Activated T-helper 1 cell treated with Interleukin-2 at 50 U/mL for 16 hours (primary cell): Measurements from ENCODE around the gene KCNS1.

Experiments used
- DNase-seq: peaks from one replicate; pipeline ENCODE4 v3.0.0-alpha.2; 2020; ENCODE audit warnings: low read depth

The KCNS1 gene

DNA sequence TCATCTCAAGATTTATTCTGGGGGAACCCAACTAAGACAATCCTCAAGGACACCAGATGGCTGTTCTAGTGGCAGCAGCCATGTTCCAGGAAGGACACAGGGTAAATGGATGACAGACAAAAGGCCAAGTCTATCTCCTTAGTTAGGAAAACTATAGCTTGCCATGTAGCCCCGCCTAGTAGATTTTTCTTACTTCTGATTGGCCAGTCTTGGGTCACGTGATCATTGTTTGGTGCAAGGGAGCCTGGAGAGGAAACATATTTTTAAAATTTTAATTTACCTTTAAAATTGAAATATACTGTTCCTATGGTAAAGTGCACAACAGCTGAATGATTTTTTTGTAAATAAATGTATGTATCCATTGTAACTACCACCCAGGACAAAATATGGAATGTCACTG is 4.4 kb upstream of the KCNS1 start:
- no peak for DNase-seq

DNA sequence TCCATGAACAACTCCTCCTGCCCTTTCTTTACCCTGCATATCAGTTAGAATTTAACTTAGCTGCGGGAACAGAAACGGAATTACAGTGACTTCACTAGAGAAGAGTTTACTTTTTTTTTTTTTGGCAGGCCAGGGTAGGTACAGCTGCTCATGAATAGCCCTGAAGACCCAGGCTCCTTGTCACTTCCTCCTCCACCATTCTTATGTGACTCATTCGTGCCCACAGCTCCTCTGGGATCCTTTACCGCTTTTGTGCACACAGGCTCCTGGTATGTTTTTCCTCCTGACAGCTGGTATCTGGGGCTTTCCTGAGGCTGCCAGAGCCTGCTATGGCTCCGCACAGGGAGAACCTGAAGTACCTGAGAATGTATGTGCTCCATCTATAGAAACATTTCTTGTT is 3.9 kb upstream of the KCNS1 start:
- DNase-seq: no peak

DNA sequence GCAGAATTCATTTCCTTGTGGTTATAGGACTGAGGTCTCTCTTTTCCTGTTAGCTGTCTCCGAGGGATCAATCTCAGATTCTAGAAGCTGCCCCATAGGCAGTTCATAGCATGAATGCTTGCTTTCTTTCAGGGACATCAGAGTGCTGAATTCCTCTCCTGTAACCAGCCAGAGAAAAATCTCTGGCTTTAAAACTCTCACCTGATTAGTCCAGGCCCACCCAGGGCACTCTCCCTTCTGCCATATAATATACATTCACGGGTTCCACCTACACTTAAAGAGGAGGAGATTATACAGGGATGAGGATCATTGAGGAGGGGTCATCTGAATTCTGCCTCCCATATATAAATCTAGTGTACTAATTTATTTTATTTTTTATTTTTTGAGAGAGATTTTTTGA is 2.1 kb upstream of the KCNS1 start:
- no peak for DNase-seq

DNA sequence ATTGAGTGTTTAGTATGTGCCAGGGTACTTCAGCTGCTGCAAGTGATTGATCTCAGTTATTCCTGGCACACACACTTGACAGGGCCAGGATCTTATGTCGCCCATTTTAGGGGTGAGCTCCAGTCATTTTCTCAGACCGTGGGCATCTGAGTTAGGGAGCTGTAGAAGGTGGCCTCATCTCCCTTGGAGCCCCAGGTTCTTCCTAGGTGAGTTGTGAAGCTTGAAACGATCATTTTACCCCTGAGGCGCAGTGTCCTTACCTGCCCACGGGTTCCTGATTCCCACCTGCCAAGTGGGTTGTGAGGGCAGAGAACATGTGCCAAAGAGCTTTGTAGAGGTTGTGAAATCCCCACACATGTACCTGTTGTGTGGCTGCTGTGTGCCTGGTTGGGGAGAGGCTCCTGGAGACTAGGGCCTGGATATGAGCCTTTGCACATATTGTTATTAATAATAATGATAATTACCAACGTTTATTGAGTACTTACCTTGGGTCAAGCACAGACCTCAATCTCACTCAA is 465 bp upstream of the KCNS1 start:
- no peak for DNase-seq

DNA sequence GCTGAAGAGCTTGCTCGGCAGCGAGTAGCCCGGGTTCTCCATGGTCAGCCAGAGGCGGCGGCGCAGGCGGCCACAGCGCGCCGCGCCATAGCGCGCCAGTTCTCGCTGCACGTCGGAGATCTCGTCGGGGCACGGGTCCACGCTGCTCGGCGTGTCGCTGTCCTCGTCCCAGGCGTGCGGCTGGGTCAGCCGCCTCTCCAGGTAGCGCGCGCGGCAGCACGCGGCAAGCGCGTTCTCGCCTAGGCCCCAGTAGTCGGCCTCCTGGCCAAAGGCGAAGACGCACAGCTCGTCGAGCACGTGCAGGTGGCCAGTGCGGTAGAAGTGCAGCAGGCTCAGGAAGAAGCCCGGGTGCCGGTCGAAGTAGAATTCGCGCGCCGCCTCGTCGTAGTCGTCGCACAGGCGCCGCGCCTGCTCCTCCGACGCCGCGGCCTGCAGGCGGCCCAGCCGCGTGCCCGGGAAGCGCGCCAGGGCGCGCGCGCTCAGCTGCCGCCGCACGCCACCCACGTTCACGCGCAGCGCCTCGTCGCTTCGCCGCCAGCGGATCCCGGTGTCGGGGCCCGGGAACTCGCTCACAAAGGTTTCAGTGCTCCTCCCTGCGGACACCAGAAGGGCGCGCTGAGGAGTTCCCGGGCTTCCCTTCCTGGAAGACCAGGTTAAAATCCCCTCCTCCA is 2.7 kb downstream of the KCNS1 start:
- no peak for DNase-seq

DNA sequence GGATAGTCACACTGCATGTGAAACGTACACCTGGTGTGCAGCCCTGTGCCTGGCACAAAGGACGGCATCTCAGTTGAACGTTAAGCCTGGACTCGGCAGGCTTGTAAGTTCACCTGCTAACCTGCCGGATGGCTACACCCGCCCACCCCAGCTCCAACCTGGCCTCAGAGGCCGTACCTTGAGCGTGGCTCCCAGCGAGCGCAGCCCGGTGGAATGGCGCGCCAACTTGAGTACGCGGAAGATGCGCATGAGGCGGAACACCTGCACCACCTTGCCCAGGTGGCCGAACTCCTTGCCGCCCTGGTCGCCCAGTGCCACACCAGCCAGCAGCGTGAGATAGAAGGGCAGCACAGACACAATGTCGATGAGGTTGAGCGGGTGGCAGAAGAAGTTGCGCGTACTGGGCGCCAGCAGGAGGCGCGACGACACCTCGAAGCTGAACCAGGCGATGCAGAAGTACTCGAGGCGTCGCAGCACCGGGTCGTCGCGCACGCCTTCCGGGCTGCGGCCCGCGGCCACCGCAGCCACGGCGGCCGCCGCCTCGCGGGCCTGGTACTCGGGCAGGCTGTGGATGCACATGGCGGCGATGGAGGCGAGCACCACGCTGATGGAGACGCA is 3.3 kb downstream of the KCNS1 start:
- DNase-seq: no peak

DNA sequence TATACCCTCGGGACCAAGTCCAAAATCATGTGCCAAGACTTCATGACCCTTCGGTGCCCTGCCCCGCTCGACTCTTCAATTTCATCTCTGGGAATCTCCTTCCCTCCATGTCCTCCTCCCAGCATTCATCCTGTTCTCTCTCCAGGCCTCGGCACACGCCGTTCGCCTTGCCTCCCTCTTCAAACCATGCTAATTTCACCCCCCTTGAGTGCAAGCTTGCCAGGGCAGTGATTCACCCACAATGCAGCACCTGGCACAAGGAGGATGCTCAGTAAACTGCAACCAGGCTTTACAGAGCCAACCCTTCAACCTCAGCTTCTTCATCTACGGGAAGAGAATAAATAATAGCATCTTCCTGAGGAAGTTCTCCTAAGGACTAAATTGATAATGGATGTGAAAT is 4.1 kb downstream of the KCNS1 start:
- no peak for DNase-seq

DNA sequence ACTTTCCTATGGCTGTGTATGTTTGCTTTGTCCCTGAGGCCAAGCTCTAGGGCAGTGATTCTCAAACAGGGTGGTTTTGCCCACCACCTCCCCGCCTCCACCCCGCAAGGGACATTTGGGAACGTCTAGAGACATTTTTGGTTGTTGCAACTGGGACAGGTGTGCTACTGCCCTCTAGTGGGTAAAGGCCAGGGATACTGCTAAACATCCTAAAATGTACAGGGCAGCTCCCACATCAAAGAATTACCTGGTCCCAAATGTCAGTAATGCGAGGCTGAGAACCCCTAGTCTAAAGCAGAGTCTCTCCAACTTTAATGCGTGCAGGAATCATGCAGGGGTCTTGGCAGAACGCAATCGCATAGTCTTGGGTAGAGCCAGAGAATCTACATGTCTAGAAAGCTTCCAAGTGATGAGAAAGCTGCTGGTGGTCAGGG is 5.1 kb downstream of the KCNS1 start:
- DNase-seq: no peak

DNA sequence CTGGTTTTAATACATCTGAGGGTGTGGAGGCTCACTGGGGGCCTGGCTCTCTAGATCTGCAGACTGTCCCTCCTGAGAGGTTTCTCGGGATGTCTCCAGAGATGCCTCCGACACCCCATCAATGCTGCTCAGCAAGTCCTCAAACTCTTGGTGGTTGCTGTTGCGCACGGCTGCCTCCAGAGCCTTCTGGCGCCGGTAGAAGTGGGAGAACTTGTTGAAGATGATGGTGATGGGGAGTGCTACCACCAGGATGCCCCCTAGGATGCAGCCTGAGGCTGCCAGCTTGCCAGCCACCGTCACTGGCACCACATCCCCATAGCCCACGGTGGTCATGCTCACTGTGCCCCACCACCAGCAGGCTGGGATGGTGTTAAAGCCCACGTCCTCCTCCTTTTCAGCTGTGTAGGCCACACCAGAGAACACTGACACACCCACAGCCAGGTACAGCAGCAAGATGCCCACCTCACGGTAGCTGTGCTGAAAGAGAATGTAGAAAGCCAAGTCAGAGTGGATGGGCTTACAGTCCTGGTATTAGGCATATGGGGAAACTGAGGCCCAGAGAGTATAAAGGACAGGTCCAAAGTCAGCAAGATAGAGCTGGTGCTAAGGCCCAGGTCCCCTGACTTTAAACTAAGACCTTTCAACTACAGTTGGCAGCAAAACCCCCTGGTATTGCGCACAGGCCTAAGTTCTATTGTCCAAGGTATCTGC is 5.9 kb downstream of the KCNS1 start:
- DNase-seq: no peak

DNA sequence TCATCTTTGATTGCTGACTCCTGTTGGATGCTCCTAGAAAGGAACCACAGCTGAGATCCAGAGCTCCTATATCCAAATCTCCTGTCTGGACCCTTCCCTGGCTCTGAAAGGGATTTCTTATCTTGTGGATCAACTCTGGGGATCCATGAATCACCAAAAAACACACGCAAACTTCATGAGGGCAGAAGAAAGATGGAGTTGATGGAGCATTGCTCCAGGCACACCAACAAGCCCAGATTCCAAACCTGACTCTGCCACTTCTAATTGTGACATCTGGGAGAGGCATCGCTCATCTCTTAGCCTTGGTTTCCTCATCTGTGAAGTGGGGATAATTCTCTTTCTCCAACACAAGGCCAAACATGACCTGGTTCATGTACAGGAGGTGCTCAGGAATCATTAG is 6.7 kb downstream of the KCNS1 start:
- DNase-seq: no peak

DNA sequence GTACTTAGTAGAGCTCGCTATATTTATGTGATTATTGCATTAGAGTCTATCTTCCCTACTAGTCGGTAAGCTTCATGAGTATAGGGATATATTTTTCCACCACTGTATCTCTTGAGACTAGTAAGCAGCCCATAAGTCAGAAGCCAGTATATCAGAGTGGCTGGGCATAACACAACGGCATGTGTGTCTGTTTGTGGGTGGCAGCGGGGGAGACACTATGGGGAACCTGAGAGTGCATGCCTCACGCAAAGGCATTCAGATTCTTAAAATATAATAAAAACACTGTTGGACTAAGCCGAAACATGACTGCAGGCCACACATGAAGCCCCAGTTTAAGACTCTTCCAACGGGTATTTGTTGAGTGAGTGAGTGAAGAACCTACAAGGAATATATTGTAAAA is 8.0 kb downstream of the KCNS1 start:
- no peak for DNase-seq

DNA sequence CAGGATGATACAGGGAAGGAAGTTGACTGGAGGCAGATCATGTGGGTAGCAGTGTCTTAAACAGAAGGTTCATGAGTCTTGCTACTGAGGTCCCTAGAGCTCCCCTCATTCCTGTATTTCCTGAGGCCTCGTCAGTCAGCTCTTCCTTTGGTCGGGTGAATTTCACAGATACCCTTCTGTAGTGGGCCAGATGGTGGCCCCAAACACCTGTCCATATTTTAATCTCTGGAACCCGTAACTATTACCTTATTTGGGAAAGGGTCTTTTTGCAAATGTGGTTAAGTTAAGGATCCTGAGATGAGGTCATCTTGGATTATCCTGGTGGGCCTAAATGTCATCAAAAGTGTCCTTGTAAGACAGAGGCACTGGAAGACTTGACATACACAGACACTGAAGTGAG is 9.6 kb downstream of the KCNS1 start:
- no peak for DNase-seq

DNA sequence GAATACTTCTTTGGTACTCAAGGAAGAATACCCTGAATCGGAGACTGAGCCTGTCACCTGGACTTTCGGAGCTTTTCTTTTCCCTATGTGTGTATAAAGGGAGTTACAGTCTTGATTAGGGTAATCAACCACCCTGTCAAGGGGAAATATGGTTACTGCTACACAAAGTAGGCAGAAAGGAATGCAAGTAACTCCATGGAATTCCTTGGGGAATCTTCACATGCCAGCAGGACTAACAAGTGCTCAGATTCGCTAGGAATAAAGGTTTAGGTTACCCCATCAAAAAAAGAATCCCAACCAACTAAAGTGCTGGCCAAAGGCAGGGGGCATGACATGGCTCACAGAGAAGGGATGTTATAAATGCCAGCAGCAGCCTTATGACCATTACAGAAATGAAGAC is 10.4 kb downstream of the KCNS1 start:
- no peak for DNase-seq

DNA sequence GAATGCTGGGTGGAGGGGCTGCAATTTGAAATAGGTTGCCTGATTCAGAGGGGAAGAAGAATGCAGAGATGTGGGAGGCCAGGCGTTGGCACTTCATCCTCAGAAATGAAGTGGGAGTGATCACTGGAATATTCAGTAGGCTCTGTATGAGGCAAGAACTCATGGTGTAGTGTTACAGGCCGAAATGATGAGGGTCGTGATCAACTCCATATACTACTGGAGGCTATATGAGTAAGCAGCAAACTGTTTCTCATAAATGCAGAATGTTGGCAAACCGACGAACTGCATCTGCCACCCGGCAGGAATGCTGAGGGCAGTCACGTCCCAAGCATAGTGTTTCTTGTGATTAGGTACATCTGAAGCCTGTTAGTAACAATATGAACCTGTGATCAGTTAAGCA is 12.7 kb downstream of the KCNS1 start:
- DNase-seq: no peak

DNA sequence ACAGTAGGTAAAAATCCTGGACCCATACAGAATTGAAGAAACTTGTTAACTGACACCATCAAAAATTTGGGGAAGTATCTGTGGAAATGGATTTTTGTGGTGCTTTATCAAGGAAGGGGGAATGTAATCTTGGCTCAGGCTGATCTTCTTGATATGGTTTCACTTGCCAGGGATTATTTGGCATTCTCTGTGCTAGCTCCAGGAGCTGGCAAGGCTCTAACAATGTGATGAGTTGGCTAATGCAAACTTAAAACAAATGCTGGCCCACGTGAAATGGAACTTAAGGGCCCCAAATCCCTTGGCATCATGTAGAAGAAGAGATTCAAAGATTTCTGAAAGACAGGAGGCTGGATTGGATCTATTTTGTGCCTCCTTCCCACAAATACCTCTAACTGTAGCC is 13.1 kb downstream of the KCNS1 start:
- DNase-seq: no peak

DNA sequence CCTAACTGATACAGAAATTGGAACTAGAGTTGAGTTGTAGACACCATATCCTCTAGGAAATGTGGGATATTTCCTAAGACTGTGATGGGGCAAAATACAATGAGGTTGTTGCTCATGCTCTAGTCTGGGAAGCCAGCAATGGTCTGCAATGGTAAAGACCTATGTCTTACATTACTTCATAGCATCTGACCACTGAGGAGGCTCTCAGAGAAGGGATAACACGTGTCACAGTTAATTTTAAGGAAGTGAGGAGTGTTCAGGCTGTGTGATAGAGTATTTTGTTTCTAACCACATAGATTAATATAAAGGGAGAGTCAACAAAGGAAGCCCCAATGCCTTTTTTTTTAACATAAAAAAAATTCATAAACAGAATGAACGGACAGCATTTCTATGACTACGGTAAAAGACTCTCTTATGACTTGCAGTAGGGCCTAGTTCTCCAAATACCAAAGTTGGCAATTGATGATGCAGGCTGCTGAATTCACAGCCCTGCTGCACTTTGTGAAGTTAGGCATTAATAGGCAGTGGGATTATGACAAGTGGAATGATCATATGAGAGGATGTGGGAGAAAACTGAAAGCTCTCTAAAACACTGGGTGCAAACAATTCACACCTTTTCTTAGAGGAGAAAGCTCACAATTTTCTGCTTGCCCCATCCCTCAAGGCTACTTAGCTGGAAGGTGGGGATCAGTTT is 13.7 kb downstream of the KCNS1 start:
- DNase-seq: no peak

DNA sequence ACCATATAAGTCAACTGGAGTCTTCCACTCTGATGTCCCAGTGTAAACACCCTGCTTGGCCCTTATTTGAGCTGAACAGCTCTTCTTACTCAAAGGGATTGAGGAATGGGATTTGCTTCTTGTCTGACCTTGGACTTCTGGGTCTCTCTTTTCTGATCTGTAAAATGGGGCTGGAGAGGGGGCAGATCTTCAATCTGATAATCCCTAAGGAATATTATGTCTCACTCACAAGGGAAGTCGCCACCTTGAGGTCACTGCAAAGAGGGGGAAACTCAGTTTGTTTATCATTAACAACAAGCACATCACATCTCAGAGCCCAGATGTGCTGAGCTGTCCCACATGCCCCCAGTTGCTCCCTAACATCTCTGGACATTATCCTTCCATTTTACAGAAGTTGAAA is 15.1 kb downstream of the KCNS1 start:
- DNase-seq: no peak

DNA sequence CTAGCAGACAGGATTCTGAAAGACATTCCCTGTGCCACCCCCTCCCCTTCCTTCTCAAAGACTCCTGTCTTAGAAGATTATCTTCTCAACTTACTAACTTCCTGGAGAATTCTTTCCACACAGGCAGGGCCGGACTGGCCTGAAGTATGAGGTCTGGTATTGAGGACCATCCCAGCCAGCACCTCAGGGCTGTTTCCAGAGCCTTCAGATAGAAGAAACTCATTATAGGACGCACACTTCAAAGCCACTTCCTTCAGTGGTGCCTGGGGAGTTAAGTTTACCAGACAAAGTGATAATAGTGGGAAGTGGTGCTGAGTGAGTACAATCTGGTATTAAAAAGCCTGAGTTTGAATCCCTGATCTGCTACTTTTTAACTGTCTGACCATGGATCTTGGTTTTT is 15.6 kb downstream of the KCNS1 start:
- no peak for DNase-seq

DNA sequence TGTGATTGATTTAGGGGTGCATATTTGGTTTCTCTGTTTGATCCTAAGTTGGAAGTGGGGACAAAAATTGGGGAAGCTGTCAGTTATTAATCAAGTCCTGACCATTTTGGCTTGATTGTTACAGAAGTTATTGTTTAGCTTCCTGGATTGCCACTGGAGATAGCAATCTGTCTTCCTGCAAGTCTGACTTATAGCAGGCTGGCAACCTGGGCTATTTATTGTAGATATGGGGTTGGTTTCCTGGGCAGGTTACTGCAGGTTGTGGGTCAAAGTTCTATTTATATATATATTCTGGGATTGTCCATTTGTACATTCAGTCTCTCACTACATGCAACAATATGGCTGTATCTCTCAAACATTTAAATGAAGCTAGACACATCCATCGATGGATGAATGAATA is 17.8 kb downstream of the KCNS1 start:
- no peak for DNase-seq

DNA sequence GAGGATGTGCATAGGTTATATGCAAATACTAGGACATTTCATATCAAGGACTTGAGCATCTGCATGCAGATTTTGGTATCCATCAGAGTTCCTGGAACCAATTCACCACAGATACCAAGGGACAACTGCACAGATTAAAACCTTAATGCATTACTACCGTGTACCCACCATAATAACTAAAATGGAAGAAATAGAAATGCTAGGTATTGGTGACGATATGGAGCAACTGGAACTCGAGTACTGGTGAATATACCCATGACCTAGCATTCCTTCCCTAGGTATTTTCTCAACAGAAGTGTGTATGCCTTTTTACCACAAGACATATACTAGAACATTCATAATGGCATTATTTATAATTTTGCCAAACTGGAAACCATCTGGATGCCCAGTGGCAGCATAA is 18.5 kb downstream of the KCNS1 start:
- no peak for DNase-seq

DNA sequence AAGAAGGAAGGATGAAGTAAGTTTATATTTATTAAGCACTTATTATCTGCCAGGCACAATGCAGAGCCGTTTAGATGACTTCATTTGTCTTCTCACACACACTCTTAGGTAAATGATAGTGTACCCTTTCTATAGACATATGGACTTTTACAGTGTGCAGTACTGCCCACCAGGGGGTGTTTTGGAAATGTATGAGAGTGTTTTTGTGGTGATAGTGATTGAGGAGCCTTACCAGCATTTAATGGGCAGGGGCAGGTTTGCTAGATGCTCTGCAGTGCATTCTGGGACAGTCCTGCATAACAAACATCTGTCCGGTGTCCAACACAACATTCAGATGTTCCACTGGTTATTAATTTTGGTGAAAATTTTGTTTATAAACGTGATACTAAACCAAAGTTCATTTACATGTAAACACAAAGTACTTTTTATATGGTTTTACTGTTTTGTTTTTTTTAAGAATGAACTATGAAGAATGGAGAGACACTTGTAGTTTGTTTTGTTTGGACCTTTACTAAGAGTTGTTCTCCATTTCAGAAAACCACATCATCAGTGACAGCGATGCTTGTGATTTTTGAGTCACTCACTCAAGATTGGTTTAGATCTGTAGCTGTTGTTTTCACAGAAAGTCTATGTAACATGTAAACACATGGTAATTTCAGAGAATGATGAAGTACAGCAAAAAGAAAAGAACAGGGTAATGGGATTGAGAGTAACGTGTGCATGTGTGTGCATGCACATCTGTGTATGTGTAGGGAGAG is 19.9 kb downstream of the KCNS1 start:
- DNase-seq: no peak

DNA sequence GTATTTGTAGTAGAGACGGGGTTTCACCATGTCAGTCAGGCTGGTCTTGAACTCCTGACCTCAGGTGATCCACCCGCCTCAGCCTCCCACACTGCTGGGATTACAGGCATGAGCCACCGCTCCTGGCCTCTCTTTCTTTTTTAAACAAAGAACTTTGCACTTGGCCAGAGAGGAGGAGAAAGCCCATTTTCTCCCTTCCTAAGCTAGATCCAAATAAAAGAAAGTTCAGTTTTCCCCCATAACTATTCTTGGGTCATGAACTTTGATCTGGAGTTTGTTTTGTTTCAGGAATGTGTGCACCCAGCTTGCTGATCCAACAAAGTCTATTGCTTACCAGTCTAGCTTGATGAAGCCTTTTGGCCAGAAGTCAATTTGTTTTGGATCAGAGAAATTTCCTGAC is 23.4 kb downstream of the KCNS1 start:
- DNase-seq: no peak
